Activated CD8-positive, alpha-beta memory T cell treated with anti-CD3 and anti-CD28 coated beads, Interleukin-2, amount 50 U/mL, for 1 hour (primary cell): ENCODE measurements around the gene PAPPA.

Experiments
- DNase-seq: peaks from one replicate; pipeline ENCODE4 v3.0.0-alpha.2; 2020; ENCODE audit errors: extremely low read depth

PAPPA gene

DNA sequence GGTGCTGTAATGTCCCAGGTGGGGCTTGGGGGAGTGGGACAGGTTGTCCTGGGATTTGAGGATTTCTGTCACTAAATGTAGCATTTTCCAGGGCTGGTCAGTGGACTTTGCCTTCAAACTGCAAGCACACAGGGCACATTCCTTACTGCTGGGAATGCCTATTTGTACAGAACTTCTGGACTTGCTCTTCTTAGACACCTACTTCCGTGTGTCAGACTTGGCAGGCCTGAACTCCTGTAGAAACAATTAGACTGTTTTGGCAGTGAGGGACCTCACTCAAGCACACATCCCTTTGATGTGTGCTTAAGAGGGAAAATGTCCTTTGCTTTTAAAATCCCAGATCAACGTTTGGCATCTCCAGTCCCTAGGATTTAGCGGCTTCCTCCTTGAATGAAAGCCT is 192.2 kb downstream of the PAPPA start:
- DNase-seq = no peak

DNA sequence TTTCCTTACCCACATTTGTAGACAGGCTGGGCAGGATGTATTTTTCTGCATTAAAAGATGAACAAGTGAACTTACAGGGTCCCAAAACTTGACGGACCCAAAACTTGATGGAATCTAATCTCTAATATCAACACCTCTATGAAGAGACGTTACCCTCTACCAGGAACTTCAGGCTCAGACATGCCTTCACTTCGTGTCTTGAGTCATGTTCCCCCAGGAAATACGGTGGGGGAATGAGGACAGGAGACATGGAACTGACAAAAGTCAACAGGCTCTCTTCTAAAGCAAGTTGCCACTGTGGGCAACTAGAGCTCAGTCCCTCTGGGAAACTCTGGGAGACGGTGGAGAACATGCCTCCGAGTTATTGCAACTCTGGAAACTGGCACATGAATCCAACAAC is 196.1 kb downstream of the PAPPA start:
- DNase-seq = no peak

DNA sequence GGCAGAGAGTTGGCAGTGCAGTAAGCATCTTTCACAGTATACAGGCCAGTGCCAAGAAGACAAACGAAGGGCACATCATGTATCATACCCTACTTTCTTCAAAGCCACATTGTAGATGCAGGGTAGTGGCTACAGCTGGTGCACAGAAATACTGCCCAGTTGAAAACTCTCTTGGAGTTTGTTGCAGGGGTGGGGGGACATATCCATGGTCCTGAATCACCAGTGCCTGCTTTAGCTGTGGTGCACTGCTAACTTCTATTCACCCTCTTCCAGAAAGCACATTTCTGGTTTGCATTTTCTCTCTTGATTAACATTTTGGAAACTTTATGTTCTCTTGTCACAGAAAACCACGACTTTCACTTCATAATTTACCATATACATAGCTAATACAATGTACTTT is 196.6 kb downstream of the PAPPA start:
- DNase-seq = no peak

- DNase-seq = no peak
Measured at GRCh38 chr9:116352958-116353357, 199.4 kb downstream of the PAPPA start.

DNA sequence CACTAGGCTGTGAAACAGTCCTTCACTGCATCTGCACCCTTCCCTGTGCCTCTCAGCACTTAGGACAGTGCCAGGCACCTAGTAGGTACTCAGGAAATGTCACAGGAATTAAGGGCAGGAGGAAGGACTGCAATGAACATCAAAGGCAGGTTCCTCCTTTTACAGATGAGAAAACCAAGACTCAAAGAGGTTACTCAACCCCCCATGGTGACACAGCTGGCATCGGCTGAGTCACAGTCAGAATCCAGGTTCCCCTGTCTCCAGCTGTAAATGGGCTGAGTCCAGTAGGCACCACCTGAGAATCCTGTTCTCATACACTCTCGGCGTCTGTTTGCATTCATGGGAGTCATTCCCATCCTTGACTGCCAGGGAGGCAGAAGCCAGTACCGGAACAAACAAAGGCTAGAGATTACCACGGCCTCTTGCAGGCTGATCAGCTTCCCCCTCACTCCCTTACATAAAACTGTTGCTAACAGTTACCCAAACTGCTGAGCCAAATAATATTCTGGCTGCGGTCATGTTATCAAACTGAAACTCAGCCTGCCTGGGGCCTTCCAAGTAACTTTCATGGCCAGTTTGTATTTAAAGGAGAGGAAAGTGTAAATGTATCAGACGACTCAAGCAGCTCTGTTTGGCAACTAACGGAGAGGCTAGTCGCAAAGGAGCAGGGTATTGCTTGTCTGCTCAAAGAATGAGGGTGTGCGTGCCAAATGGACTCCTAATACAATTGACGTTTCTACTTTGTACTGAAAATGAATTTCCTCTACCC is 201.7 kb downstream of the PAPPA start:
- no peak for DNase-seq

DNA sequence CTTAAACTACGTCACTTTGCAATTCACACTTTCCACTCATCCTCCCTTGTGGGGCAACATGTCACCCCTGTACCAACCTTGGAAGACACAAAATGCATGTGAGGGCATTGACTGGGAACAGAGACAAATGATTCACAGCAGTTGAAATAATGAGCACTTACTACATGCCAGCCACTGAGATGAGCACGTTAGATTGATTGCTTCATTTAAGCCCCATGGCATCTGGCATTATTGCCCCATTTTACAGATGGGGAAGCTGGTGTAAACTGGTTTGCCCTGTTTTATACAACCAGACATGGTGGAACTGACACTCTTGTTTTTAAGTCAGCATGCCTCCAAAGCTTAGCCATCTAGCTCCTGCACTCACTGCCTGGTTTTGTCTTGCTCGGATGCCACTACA is 204.7 kb downstream of the PAPPA start:
- no peak for DNase-seq

DNA sequence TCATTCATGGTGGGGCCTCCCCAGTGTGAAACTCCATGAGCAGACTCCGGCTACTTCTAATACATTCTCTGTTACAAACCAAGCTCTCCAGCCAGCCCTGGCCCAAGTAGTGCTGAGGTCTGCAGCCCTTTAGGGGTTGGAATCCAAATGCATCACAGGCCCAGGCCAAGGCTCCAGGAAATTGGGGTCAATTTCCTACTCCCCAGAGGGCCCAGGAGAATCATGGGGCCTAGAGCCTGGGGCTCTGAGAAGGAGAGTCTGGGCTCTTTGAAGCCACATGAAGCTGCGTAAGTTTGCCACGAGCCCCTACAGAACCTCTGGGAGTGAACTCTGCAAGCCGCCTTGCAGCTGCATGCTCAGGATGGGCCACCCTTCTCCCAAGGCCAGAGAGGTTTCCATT is 206.4 kb downstream of the PAPPA start:
- DNase-seq = no peak

GRCh38 chr9:116360989-116361388 is 207.4 kb downstream of the PAPPA start:
- no peak for DNase-seq

GRCh38 chr9:116361547-116361946 is 208.0 kb downstream of the PAPPA start:
- DNase-seq = no peak

DNA sequence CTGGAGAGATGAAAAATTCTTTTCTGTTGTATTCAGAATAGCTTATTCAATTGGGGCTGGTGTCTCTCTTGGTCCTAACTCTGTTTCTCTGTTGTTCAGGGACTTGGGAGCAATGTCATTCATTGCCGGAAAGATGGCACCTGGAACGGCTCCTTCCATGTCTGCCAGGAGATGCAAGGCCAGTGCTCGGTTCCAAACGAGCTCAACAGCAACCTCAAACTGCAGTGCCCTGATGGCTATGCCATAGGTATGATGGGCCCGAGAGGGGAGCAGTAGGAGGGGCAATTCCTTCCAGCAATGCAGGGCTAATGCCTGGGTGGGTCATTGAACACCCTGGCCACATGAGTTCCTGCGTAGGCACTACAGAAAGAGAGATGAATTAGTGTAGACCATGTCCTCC is 208.9 kb downstream of the PAPPA start:
- DNase-seq = no peak

GRCh38 chr9:116365056-116365471 is 211.5 kb downstream of the PAPPA start:
- DNase-seq = no peak

- DNase-seq = no peak
Measured at GRCh38 chr9:116366241-116366640, 212.7 kb downstream of the PAPPA start.

- no peak for DNase-seq
Measured at GRCh38 chr9:116368680-116369079, 215.1 kb downstream of the PAPPA start.

- DNase-seq = no peak
Measured at GRCh38 chr9:116369706-116370105, 216.1 kb downstream of the PAPPA start.

DNA sequence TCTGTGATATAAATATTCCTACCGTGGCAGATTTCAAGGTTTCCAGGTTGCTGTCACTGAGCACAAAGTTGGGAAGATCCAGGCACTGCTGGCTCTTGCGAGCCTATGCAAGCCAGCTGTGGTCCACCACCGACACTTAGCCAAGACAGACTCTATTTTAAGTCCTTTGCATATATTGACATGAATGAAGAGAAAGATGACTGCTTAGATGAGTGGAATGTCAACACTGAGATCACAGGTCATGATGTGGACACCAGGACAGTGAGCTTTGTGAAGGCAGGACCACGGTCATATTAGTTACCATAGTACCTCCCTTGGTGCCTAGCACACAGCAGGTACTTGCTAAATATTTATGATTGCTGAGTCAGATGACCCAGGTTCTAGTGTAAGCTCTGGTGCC is 217.0 kb downstream of the PAPPA start:
- no peak for DNase-seq

- no peak for DNase-seq
Measured at GRCh38 chr9:116372081-116372673, 218.6 kb downstream of the PAPPA start.

DNA sequence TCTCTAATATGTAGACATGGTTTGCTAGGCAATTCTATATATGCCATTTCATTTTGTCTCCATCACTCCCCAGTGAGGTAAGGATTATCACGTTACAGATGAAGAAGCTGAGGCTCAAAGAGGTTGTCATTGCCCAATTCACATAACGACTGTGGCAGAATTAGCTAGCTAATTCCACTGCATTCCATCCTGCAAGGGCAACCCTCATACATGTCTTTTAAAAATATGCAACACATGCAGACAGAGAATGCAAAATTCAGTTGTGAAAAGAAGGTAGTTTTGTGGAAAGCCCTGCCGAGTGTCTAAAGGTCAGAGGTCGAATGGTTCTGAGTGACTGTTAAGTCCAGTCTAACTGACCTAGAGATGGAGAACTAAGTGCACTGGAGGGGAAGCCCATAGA is 219.2 kb downstream of the PAPPA start:
- no peak for DNase-seq

GRCh38 chr9:116377179-116377798 is 223.7 kb downstream of the PAPPA start:
- no peak for DNase-seq

- DNase-seq = no peak
Measured at GRCh38 chr9:116378873-116379272, 225.3 kb downstream of the PAPPA start.

DNA sequence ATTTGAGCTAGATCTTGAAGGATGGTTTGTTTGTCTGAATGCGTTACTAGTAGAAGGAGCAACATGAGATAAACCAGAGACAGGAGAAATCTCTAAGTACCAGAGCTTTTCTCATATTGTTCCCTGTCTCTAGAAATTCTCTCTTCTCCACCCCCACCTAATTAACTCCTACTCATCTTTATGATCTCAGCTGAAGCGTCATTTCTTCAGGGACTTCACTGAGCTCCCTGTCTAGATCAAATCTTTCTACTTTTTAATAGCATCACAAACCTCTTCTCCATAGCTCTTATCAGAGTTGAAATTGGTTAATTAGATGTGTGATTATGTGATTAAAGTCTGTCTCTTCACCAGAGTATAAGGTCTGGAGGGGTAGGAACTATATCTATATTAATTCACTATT is 226.2 kb downstream of the PAPPA start:
- DNase-seq = no peak

GRCh38 chr9:116380496-116380995 is 227.0 kb downstream of the PAPPA start:
- no peak for DNase-seq

GRCh38 chr9:116381350-116381749 is 227.8 kb downstream of the PAPPA start:
- DNase-seq = no peak

- no peak for DNase-seq
Measured at GRCh38 chr9:116382053-116382452, 228.5 kb downstream of the PAPPA start.
